GM21786 (cell line): Measurements from ENCODE around the gene JARID2.

Experiments used
- ATAC-seq: cut with Tn5 transposase; IDR thresholded peaks from one replicate; pipeline ENCODE4 v1.9.1; 2021; ENCODE audit not compliant: unreplicated experiment

The JARID2 gene

DNA sequence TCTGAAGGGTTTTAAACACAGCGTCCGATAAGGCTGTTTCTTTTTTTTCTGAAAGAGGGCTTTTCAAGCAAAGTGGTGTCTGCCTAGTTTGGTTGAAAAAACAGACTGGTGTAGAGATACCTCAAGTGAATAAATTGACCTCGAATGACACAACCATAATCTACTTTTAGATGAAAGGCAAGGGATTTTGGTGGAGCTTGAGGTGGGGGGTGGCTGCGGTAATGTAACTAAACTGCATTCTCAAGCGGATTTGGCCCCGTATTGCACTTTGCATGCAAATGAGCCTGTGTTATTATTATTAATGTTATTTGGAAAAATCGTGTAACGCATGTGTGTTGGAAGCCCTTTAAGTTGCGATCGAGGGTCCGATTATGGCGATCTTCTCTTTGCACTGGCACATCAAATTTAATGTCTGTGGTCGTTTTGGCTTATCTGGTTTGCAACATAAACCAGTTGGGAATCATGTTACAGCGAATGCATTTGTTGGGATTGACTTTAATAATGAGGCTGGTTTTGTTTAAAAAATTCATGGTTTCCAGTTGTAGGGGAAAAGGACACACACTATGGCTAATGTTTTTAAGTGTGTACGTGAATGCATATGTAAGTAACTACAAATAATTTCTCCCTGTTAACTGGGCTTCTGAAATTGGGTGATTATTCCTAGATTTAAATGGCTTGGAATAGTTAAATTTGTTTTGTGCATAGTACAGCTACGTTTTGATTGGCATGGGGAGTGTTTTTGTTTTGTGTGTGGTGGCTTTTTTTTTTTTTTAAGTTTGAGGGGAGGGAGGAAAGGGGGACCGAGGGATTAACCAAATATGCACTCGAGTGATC, 1.0 kb downstream of the JARID2 start:
- no peak for ATAC-seq

DNA sequence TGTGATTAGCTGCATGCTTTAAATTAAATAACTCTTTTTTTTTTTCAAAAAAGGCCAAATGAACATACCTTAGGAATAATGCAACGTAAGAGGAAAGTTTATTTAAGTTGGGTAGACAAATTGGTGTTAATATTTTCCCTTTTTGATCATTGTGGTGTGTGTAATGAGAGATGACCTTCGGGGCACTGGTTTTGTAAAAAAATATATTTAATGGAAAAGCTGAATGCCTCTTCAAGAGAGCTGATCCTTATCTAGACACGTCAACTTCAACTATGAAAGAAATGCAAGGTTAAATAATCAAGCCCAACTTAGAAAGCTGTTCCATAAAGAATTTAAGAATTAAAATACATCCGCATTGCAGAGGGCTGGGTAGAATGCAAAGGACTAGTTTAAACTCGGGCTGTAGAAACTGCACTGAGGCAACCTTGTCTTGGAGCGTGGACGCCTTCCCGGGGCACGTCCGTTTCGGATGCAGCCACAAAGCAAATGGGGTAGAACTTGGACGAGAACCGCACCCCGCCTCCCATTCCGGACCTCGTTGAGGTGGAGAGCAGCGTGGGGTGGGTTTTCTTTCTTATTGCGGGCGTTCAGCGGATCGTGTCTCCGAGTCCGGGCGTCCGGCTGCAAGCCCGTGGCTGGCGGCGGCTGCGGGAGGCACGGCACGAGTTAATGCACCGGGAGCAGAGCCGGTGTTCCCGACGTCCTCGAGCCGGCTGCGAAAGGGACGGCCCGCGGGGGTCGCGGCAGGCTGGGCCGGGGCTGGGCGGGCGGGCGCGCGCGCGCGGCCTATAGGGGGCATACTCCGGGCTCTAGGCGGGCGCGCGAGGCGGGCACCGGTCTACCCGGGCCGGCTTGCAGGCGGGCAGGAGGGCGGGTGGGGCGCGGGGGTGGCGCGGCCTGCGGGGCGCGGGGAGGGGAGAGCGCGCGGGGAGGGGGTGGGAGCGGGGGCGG, 1.9 kb downstream of the JARID2 start:
- no peak for ATAC-seq

DNA sequence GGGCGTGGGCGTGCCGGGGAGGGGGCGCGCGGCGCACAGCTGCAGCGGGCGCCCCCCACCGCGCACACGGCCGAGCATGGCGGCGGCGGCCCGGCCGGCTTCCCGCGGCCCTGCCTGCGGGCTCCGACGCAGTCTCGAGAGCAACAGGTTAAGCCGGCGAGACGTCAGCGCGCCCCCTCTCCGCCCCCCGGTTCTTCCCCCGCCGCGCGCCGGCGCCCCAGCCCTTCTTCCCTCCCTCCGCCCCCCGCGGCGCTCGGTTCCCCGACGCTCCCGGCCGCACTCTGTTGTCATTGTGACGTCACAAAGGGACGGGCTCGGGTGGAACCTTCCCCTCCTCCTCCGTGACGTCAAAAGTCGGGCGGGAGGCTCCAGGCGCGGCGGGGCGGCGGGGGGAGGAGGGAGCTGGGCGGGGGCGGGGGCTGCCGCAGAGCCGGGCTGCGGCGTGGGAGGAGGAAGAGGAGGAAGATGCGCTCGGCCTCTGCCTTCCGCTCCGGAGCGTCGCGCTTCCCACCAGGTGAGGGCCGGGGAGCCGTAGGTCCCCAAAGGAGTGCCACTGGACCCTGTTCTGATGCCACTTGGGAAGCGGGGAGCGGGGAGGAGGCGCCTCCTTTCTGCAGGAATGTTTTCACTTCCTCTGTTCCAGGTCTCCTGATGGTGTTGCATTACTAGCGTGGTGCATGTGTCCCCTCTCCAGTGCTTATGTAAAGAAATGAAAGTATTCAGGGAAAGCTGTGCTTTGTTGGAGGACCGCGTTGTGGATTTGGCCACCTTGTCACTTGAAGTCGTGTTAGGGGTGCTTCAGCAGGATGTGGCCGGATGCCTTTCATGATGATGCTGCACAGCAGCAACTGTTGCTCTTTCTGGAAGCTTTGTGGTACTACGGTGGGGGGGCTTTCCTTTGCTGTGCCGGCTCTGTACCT, 2.8 kb downstream of the JARID2 start:
- no peak for ATAC-seq

DNA sequence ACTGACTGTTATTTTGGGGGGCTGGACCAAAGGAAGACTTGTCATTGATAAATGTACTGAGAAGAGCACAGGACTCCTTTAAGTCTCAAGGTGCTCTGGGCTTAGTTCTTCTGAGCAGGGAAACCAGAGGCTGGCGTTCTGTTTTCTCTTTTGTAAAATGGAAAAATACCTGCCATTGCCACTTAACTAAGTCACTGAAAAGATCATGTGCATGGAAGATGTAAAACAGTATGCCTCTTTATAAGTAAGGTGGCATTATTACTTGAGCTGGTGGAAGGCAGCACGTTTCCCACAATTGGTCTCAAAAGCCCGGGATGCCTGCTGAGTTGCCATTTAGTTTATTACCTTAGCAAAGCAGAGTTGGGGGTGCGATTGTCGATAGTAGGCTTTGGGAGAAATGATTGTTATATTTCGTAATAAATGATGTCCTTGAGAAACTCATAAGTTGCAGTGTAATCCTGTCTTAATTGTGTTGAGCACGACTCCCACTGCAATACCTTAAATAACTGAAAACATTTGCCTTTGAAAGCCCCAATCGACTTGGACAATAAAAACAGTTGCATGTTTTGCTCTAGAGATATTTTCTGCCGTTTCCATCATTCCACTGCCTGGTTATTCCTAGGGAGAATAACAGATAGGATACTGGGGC, 3.6 kb downstream of the JARID2 start:
- ATAC-seq, result no peak

DNA sequence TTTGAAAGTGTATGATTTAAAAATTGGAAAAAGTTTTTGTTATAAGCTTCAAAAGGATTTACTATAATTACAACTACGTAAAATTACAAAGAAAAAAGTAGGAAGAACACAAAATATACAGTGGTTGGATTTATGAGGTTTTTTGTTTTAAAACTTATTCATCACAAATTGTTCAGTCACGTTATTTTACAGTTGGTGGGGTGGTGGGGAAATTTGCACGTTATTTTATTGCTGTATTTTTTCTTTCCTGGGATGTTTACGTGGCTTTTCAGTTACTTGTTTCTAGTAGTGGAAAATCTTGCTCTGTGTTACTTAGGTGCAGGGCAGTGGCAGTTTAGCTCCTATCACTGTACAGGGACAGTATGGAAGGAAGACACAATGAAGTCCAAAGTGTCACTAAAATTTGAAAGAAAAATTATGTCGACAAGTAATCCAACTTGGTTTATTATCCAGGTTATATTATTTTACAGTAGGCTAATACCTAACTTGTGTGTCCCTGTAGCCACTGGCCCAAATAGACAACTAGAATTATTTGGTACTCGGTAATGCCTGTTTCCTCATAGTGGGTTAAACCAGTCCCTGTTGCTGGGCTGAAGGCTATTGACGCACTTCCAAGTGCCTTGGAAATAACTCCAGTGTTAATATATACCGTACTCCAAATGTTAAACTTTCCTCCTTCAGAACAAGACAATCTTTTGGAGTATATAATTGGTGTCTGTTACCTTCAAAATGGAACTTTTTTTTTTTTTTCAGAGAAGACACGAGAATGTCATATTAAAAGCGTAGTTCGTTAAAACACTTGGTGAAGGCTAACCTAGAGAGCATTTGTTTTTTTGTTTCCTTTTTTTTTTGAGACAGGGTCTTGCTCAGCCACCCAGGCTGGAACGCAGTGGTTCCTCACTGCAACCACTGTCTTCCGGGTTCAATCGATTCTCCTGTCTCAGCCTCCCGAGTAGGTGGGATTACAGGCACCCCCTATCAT, 4.6 kb downstream of the JARID2 start:
- ATAC-seq, result no peak

DNA sequence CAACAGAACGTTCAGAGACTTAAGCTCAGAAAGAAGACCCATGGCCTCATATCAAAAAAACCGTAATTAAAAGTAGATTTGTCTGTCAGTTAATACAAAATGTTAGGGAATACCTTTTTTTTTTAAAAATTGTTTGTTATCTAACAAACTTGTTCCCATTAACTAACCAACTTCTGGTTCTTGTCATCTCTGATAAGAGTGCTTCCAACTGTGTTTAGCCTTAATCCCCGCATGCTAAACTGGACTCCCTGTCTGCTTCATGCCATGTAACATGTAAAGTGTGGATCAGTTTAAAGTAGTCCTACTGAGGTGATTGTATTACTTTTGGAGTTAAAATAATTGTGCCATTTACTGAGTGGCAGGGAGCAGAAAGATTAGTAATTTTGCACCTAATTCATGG, 6.3 kb downstream of the JARID2 start:
- ATAC-seq, result no peak

DNA sequence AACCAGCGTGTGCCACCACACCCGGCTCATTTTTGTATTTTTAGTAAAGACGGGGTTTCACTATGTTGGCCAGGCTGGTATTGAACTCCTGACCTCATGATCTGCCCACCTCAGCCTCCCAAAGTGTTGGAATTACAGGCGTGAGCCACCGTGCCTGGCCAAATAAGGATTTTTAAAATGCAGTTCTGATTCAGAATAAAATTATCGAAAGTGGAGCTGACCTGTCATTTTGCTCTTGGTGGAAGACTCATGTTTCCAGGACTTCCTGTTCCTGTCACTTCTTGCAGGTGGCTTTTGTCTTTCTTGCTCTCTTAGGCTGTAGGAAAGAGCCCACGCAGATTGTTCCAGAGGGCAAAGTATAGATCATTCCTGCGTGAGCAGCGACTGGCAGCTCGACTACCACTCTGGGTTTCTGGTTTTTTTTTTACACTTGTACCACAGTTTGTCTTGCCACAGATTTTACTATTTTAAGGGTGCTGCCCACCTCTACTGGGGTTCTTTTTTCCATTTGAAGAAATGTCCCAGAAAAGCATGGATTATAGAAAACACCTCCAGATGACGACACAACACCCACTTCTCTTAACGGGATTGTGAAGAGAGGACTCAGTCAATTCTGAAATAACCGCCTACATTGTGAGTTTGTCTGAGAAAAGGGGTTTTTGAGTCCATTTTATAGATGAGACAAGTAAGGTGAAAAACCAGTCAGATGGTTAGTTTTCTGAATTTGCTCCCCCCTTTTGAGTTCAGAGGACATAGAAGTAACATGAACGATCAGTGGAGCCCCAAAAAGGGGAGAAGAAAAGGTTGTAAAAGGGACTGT, 7.5 kb downstream of the JARID2 start:
- ATAC-seq, result no peak

DNA sequence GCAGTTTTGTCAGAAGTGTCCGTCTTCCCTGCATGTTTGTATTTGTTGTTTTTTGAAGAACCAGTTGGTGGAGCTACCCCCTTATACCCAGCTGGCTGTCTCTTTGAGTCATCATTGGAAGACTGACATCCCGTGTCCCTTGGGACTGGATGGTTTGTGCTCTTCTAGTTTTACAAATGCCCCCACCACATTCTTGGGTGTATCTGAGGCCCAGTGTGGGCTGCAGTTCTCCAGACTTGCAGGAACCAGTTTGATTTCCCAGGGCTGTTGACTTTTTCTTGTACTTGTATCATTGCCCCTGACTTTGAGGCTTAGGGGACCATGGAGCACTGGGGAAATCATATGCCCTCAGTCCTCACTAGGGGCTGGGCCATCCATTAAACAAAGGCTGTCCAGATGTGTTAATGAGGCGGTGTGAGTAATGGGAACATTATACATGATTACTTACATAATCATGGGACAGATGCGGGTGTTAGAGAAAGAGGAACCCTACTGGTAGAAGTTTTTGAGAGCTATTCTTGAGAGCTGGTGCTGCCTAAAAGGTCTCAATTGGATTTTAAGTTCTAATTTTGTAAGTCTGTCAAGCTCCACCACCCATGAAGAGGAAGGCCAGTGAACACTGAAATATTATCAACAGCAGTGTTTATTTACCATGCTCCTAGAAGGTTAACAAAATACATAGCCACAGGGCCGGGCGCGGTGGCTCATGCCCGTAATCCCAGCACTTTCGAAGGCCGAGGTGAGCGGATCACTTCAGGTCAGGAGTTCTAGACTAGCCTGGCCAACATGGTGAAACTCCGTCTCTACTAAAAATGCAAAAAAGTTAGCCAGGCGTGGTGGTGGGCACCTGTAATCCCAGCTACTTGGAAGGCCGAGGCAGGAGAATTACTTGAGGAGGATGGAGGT, 8.5 kb downstream of the JARID2 start:
- ATAC-seq, result peak; percentile 53

DNA sequence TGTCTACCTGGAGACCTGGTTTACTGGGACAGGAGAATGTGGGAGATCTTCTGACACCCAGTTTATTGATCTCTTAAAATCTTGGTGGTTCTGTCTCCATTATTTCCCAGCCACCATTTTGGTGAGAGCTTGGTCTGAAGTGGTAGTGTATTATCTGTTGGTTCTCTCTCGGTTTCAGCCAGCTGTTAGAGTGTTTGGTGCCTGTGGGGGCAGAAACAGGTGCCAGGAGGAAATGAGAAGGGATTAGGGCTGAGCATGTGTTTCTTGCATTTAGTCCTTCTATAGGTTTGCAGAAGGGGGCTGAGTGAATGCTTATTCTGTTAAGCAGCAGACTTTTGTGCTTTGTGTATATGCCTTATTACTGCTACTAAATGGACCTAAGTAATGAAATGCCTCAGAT, 9.6 kb downstream of the JARID2 start:
- peak; percentile 62 for ATAC-seq

DNA sequence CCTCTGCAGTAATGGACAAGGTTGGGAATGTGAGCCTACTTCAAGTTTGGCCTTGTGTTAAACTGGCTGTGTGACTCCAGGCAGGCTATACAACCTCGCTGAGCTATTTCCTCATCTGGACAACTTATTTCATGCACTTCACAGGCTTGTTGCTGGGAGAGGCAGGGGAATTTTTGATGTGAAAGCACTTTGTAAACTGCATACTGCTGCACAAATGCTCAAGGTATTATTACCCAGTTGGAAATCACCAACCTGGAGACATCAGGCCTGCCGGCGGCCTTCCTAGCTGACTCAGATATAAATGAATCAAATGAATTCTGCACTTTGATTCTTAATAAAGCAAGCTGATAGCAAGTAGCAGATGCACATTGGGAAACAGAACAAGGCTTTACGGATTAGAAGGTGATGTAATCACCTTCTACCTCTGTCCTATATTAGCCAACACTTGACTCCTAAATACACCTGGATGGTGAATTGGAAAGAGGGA, 10.1 kb downstream of the JARID2 start:
- ATAC-seq, result no peak

DNA sequence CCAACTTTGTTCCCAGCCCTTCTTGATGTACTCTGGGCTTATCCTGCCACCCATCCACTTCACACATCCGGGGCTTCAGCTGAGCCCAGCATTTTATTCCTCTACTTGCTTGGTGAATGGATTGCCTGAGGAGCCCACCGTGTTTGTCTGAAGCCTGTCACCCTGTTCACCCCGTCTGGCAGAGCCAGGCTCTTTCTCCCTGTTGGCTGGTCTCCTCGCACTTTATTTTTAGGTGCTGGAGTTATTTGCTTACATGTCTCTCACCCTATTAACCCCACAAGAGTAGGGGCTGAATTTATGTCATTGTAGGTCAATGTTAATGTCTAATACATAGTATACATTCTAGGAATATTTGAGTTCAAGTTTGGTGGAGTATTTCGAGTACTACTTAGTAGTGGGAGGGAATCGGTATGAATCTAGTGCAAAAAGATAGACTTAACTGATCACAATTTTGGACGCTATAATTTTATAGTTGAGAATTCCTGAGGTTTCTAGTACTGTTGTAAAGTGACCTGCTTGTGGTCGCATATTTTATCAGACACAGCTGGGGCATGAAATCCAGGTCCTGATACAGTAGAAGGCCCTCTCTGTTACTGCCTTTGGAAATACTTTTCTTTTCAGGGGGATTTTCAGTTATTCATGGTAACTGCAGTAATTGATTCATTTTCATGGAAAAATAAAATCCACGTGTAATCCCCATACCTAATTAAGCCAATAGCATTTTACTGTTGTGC, 10.8 kb downstream of the JARID2 start:
- no peak for ATAC-seq

DNA sequence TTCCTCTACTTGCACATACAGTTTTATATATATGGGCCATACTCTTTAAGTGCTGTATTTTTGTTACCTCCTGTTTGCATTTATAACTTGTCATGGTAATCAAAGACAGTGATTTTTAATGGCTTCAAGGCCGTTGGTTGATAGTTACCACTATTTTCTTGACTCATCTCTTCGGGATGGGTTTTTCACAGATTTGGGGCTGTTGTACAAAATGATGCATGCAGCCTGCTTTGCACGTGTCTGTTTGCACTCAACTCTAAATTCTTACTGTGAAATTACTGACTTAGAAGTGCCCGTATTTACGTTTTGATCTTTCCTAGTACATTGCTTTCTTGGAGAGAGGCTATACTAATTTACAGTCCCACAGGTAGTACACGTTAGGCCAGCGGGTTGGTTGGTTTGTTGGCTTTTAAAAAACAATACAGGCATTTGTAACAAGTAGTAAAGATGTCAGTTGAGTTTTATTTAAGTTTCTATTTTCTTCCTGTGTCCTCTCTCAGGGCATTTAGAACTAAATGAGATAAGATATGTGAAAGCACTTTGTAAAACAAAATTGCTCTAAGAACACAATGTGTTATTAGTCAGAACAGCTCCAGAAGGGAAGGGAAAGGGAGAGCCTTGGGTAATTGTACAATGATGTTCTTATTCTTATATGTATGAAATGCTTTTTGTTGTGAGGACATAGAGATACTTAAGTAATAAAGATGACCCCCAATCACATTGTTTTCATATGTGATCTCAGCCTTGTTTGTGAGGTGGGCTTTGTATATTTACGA, 11.7 kb downstream of the JARID2 start:
- ATAC-seq, result no peak

DNA sequence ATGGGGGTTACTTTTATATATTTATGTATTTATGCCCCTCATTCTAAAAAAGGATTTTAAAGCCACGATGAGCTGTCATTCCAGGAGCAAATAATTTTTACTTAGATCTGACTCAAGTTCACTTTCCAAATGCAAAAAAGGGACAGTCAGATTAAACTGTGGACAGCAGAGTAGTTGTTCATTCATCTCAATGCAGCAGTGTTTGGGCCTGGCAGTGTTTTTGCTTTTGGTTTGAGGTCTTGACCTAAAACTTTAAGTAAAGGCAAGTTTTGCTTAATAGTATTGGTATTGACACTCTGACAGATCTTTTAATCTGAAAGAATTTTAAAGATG, 13.9 kb downstream of the JARID2 start:
- ATAC-seq, result no peak

DNA sequence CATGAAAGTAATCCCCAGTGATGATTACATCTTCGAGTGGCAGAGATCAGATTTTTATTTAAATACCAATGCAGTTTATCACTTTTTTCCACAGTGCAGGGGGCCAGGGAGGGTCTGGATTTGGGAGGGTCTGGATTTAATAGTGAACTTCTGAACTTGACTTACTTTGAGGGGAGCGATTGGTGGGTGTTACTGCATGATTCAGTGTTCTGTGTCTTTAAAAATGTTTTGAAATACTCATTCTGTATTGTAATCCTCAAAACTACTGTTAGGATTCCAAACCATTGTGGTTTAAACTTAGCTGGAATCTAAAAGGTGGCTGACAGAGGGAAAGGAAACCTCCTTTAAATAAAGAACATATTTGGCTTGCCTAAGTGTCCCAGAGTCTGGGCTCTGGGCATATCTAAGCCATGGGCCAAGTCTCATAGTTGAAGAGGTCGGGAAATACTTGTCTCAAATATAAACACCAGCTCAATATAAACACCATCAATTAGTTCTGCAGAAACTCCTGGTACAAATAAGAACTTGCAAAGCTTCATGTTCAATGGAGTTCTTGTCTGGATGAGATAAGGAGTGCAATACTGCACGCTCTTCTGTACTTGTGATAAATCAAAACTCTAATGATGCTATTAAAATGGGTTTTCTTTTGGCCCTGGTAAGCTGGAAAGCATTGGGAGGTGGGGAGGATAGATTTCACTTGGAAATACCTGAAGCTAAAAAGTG, 14.4 kb downstream of the JARID2 start:
- no peak for ATAC-seq

DNA sequence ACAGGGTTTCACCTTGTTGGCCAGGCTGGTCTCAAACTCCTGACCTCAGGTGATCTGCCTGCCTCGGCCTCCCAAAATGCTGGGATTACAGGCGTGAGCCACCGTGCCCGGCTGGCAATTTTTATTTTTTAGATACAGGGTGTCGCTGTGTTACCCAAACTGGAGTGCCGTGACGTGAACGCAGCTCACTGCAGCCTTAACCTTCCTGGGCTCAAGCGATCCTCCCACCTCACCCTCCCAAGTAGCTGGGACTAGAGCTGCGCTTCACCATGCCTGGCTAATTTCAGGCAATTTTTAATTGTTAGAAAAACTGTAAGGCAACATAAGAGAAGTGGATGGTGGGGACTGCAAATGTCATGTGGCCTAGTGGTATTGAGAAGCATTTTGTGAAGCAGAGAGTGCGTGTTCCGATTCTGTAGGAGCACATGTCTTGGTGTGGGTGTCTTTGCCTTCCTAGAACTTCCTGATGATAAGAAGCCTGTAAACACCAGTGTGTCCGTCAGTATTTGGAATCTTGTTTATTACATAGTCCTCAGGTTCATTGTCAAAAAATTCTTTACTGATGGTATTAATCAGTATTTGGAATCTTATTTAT, 18.0 kb downstream of the JARID2 start:
- ATAC-seq, result no peak
